GM18507 (cell line): Measurements from ENCODE around the gene ATF5.
"Not testable (repeated sequence)": the region's sequence is repeated elsewhere in the genome, so short reads cannot be mapped to it uniquely, and the experiment has no call there.

Experiments
- DNase-seq: peaks from one replicate; pipeline ENCODE4 v3.0.0; 2011; ENCODE audit warnings: low read depth; ENCODE audit not compliant: insufficient read length; ENCODE audit errors: extremely low spot score
- FAIRE-seq: peaks from 2 replicates; lab custom pipeline; 2011; peaks lifted over from hg19 to GRCh38; lab: Jason Lieb, UNC

ATF5 gene

DNA sequence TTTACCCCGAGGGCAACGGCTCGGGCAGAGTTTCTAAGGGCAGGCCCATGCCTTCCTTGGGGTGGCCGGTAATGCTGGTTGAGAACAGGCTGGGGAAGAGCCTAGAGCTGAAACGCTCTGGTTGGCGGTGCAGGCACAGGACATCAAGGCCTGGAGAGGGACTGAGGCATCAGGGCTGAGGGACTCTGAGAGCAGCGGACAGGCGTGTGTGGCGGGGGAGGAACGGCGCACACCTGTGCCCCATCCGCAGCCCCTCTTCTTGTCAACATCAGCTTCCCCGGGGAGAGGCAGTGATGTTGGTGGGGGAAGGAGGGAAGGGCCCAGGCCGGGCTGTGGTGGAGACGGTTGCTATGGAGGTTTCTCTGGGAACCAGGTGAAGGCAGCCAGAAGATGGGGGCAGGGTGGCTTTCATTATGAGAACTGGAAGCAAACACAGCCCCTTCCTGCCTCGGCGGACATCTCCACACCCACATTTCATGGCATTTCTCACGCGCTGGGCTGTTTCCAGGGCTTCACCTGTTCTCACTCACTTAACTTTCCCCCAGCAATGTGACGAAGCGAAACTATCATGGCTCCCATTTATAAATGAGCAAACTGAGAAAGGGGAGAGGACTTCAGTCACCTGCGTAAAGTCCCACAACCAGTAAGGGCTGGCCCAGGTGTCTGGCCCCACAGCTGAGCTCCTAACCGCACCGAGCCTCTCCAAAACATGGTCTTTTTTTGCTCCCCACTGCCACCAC lies 8.2 kb upstream of the ATF5 start:
- FAIRE-seq (no peak), DNase-seq (no peak)

GRCh38 chr19:49921871-49922795 lies 6.9 kb upstream of the ATF5 start:
- DNase-seq (no peak), FAIRE-seq (no peak)

DNA sequence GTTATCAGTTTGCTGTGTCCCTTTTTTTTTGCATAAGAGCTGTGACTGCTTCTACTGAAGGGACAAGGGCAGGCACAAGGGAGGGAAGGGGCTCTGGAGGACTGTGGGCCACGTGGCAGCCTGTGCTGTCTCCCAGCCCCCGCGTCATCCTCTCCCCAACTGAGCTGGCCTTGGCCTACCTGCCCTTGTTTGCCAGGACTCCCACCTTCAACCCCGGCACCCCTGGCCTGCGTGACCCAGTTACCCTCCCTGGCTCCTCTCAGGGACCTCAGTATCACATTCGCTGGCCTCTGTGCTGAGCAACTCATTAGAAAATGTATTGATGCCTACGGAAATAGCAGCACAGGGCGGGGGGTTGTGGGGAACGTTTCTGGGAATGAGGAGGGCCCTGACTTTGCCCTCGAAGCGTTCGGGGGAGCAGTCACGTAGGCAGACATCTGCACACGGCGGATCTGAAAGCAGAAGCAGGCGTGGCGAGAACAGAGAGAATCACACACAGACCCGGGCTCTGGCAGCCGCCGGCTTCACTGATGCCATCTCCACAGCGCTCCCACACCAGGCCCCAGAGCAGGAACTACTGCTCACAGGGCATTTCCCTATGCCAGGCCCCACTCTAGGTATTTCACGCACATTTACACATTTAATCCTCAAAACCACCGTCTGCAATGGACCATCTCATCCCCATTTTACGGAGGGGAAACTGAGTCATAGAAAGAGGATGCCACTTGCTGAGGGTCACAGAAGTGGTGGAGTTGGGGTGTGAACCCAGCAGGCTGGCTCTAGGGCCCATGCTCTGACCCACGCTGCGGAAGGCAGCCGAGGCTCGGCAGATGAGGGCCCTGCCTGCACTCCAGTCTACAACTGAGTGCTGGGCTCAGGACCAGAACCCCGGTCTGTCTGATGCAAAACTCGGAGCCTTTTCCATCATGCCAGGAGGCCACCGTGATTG lies 5.7 kb upstream of the ATF5 start:
- FAIRE-seq (no peak), DNase-seq (no peak)

- no peak for FAIRE-seq
- DNase-seq, result no peak
These were observed 4.8 kb upstream of the ATF5 start for GRCh38 chr19:49924004-49924880.

DNA sequence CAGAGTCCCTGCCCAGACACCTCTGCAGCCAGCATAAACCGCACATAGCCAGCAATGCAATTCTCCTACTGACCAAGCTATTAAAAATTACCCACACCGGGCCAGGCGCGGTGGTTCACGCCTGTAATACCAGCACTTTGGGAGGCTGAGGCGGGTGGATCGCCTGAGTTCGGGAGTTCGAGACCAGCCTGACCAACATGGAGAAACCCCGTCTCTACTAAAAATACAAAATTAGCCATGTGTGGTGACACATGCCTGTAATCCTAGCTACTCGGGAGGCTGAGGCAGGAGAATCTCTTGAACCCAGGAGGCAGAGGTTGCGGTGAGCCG lies 4.2 kb upstream of the ATF5 start:
- not testable (repeated sequence) for DNase-seq, FAIRE-seq

GRCh38 chr19:49925486-49925885 lies 3.5 kb upstream of the ATF5 start:
- FAIRE-seq, result no peak
- DNase-seq, result no peak

- FAIRE-seq, result no peak
These were observed 2.5 kb upstream of the ATF5 start for GRCh38 chr19:49926515-49926914.

DNA sequence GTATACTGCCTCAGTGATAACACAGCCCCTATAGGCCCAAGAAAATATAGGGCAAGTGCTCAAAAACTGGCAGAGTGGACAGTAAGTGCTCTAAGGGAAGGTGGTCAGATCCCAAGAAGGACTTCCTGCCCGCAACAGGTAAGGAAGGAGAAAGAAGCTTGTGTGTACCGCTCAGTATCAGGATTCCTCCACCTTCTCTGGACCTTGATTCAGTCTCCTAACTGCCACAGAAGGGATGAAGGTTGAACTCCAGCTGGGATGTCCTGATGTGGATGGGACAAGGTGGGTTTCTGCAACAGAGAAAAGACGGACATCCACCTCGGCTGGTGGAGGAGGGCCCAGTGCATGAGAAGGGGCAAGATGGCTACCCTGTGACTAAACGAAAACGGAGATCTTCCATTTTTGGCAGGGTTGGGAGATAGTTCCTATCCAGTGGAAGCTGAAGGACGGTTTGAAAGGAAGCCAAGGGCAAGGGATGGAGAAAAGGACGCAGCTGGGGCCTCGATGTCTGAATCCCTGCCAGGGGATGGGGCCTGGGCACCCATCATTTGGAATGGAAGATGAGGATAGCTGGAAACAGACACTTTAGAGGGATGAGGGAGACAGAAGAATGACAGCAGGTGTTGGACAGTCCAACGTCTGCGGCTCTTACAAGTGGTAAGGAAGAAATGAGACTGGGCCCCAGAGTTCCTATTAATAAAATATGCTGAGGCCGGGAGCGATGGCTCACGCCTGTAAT lies 1.3 kb upstream of the ATF5 start:
- DNase-seq (no peak), FAIRE-seq (no peak)

More at GRCh38 chr19:49926515-49926914, 2.5 kb upstream of the ATF5 start:
- DNase-seq, result no peak

DNA sequence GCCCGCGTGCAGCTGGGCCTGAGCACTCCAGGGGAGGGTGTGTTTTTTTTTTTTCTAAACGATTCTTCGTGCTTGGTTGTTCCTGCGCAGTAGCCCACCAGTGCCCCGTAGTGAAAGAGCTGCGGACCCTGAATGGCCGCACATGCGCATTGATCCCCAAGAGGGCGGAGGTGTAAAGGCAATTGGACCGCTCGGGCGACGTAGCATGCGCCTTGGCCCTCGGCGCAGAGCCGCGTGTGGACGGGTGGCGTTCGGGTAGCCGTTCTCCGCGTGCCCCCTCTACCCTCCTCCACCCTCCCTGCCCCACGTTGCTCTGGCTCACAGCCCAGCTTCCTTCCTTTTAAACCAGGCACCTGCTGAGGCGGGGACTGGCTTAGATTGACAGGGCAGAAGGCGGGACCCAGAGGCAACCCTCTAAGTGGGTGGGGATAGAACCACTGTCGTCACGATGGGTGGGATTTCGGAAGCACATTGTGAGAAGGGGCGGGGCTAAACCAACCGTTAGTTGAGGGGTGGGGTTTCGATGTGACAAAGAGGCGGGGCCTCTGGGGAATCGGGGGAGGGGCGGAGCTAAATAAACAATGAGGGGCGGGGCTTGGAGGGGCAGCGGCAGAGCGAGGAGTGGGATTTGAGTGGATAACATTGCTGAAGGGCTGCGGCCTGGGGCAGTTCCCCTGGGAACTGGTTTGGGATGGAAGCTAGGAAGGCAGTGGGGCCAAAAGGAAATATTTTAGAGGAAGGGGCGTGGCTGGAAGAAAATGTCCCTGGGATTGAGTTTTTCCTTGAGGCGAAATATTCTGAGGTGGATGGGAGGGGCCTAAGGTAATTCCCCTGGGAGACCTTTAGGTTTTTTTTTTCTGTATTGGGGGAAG lies 842 bp downstream of the ATF5 start:
- FAIRE-seq (peak; percentile 98), DNase-seq (peak; percentile 89)

- no peak for DNase-seq
- FAIRE-seq, result no peak
These were observed 1.5 kb downstream of the ATF5 start for GRCh38 chr19:49930483-49931011.

DNA sequence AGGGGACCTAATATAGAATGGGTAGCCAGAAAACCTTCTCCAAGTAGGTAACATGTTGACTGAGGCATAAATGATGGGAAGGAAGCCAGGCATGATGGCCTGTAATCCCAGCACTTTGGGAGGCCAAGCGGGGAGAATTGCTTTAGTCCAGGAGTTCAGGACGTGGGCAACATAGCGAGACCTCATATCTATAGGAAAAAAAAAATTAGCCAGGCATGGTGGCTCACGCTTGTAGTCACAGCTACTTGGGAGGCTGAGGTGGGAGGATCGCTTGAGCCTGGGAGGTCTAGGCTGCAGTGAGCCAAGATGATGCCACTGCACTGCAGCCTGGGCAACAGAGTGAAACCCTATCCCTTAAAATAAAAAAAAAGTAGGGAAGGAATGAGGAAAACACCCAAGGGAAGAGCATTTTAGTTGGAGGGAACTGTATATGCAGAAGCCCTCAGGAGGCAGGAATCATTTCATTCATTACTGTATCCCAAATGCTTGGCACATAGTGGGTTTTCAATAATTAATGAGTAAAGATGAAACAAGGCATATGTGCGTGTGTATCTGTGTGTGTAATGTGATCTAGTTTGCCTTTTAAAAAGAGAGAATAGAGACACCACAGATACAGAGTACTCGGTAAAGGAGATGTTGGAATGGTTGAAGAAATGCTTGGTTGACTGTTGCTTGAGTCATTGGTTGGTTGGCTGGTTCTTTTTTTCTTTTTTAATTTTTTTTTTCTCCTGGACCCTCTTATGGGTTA lies 2.5 kb downstream of the ATF5 start:
- FAIRE-seq (no peak), DNase-seq (no peak)

DNA sequence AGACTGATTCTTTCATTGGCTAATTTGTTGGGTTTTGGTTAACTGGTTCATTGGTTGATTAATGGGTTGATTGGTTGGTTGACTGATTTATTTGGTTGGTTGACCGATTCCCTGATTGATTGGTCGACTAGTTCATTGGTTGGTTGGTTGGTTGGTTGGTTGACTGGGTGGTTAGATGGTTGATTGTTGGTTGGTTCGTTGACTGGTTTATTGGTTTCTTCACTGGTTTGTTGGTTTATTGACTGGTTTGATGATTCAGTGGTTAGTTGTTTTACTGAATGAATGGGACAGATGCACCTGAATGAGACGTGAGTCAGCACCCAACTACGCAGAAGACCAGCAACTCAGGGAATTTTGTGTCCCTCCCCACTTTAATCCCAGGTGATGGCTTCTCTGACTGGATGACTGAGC lies 3.0 kb downstream of the ATF5 start:
- DNase-seq (no peak), FAIRE-seq (no peak)

GRCh38 chr19:49932731-49933131 lies 3.7 kb downstream of the ATF5 start:
- DNase-seq, result no peak
- no peak for FAIRE-seq

DNA sequence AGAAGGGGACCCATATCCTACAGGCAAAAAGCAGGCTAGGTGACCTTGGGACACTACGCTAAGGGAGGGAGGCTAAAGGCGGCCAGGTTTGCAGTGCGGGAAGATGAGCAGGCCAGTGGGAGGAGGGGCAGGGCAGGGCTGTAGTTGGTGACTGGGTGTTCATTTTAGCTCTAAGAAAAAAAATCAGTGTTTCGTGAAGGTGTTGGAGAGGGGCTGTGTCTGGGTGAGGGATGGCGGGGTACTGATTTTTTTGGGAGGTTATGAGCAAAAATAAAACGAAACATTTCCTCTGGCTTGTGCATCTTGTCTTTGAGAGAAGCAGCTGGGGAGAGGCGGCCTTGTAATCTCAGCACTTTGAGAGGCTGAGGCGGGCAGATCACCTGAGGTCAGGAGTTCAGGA lies 4.6 kb downstream of the ATF5 start:
- DNase-seq (no peak), FAIRE-seq (no peak)

- DNase-seq (no peak), FAIRE-seq (no peak)
These were observed 7.5 kb downstream of the ATF5 start for GRCh38 chr19:49936549-49936948.

- peak; percentile 51 for DNase-seq
- peak; percentile 65 for FAIRE-seq
These were observed 8.9 kb downstream of the ATF5 start for GRCh38 chr19:49937750-49938381.
